ENCODE measurements around the gene KIF26B. TPM values are rescaled to one million over a fixed set of nuclear protein-coding genes. Genes with fewer than 3 reads are reported as not detected.
A peak's percentile ranks its signal among the peaks of the same experiment; 100 is the strongest.

Gene KIF26B
- total RNA-seq, 1 experiment from 2014 or later: 1.2 TPM

DNA sequence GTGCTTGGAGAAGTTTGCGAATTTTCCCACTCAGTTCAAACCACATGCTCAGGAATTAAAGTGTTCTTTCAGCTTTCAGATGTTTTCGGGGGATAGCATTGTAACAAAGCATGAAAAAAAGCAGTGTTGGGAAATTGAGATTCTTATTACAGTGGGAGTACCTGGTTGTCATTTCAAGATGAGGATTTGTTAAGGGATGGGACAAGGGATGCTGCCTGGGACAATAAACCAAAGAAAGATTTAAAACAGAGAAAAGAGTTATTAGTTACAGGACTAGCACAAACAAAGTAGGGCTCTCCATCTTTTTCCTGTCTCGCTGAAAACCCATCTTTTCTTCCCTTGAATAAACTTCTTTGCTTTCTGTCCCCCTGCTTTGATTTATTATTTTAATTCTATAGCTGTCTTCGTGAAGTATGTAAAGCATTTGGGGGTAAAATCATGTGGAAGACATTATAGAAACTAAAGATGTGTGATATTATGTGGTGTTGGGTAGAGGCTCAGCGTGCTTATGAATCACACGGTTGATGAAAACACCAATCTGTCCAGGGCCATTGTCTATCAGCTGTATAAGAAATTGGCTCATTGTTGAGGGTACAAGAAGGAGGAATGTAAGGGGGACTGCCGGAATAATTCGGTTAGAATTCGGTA lies 277.6 kb downstream of the KIF26B start:
- DNase-seq (ENCODE audit: low spot score) (no peak), ATAC-seq (no peak)
- POLR2A ChIA-PET: no interaction called here
- CTCF ChIA-PET: no interaction called here
- TF ChIP-seq ZNF121 (CRISPR knock-in tag; IDR thresholded peaks at IDR 0.05) (no peak), ATF1 (CRISPR knock-in tag; IDR thresholded peaks at IDR 0.05) (no peak), NR3C1 (CRISPR knock-in tag; conservative IDR thresholded peaks at IDR 0.05; ENCODE audit: low read depth) (no peak), GRHL2 (CRISPR knock-in tag; IDR thresholded peaks at IDR 0.05; ENCODE audit: insufficient replicate concordance, severe bottlenecking) (no peak)
- TF ChIP-seq, protein P1, sequence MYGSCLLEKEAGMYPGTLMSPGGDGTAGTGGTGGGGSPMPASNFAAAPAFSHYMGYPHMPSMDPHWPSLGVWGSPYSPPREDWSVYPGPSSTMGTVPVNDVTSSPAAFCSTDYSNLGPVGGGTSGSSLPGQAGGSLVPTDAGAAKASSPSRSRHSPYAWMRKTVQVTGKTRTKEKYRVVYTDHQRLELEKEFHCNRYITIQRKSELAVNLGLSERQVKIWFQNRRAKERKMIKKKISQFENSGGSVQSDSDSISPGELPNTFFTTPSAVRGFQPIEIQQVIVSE (CRISPR knock-in tag; IDR thresholded peaks at IDR 0.05; ENCODE audit: borderline replicate concordance): no peak
- Mint-ChIP-seq H3K27me3 (ENCODE audit: low read depth) (no peaks in the 10 kb centered on the region), H3K4me3 (no peak overlapping the region), H3K36me3 (no peaks in the 10 kb centered on the region), H3K4me1 (no peaks in the 10 kb centered on the region), H3K9me3 (peaks cover 10% of the 10 kb centered on the region; the same call in 1 of the 2 replicates), H3K27ac (no peak overlapping the region)

DNA sequence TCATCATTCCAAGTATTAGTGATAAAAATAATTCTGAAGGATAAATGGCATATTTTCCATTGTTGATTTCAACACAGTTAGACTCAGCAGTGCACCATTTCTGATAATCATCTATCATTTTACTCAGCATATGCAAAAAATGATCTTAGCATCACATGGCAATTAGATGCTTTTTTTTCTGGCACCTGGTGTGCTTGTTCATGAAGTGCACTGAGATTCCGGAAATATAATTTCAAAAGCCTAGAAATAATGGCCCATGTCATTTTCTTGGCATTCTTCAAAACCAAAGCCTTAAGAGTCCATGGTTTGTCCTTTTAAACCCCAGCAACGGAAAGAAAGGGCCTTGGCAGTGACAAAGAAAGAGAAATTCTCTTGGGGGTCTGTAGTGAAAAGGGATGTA lies 278.8 kb downstream of the KIF26B start:
- Mint-ChIP-seq H3K9me3 (peaks cover 10% of the 10 kb centered on the region; the same call in 1 of the 2 replicates), H3K36me3 (no peaks in the 10 kb centered on the region), H3K27ac (no peak overlapping the region), H3K4me3 (no peak overlapping the region), H3K27me3 (ENCODE audit: low read depth) (no peaks in the 10 kb centered on the region), H3K4me1 (no peaks in the 10 kb centered on the region)
- POLR2A ChIA-PET: no interaction called here
- TF ChIP-seq ZNF219 (CRISPR knock-in tag; IDR thresholded peaks at IDR 0.05; ENCODE audit: borderline replicate concordance): no peak
- no peak for TF ChIP-seq KAT7 (CRISPR knock-in tag; IDR thresholded peaks at IDR 0.05; ENCODE audit: borderline replicate concordance)
- TF ChIP-seq, protein P2, sequence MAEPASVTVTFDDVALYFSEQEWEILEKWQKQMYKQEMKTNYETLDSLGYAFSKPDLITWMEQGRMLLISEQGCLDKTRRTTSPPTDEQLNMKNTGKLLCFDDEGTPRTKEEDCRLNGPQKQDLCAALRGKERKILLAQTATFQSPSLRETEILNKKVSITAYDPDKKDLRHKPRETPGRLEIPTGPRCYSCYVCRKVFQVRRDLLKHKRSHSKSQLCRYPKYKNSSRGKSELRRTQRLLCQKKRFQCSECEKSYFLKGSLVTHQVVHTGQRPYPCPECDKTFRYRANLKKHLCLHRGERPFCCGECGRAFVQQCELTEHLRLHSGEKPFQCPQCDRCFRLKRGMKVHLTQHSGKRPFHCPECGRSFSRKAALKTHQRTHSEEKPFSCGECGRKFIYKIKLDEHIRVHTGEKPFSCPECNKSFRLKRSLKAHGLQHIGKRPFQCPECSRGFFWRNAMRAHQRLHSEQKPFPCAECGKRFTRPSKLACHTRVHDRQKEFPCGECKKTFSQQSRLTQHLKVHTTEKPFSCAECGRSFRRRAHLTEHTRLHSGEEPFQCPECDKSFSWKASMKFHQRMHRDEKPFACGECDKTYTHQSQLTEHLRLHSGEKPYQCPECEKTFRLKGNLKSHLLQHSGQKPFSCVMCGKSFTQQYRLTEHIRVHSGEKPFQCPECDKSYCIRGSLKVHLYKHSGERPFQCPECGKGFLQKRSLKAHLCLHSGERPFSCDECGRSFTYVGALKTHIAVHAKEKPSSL (CRISPR knock-in tag; conservative IDR thresholded peaks at IDR 0.05): no peak
- TF ChIP-seq EMX1 (CRISPR knock-in tag; IDR thresholded peaks at IDR 0.05): no peak
- TF ChIP-seq TEAD4 (CRISPR knock-in tag; IDR thresholded peaks at IDR 0.05): no peak
- TF ChIP-seq, protein P3, sequence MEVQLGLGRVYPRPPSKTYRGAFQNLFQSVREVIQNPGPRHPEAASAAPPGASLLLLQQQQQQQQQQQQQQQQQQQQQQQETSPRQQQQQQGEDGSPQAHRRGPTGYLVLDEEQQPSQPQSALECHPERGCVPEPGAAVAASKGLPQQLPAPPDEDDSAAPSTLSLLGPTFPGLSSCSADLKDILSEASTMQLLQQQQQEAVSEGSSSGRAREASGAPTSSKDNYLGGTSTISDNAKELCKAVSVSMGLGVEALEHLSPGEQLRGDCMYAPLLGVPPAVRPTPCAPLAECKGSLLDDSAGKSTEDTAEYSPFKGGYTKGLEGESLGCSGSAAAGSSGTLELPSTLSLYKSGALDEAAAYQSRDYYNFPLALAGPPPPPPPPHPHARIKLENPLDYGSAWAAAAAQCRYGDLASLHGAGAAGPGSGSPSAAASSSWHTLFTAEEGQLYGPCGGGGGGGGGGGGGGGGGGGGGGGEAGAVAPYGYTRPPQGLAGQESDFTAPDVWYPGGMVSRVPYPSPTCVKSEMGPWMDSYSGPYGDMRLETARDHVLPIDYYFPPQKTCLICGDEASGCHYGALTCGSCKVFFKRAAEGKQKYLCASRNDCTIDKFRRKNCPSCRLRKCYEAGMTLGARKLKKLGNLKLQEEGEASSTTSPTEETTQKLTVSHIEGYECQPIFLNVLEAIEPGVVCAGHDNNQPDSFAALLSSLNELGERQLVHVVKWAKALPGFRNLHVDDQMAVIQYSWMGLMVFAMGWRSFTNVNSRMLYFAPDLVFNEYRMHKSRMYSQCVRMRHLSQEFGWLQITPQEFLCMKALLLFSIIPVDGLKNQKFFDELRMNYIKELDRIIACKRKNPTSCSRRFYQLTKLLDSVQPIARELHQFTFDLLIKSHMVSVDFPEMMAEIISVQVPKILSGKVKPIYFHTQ (CRISPR knock-in tag; IDR thresholded peaks at IDR 0.05): no peak
- CTCF ChIA-PET: interaction anchor here (0.6 to 1.0 kb wide), 4 partner anchors 8 to 281 kb away, joined by 3 to 5 read pairs (median 4); no protein-coding TSS in a partner anchor
- no peak for DNase-seq (ENCODE audit: low spot score)
- no peak for ATAC-seq

DNA sequence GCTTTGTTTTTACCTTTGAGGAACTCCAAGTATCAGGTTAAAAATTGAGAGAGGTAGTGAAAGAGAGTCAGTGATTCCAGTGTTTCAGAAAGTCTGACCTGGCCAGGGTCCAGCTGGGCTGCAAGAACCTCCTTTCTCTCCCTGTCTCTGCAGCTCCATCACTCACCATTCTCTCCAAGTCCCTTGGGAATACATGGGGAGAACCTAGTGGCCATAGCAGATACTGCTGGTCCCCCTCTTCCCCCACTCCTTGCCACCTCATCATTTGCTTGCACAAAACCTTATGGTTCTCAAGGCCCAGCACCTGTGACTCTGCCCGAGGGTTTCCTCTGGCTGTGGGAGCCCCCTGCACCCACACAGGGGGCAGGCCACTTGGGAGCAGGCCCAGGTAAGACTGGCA lies 279.5 kb downstream of the KIF26B start:
- POLR2A ChIA-PET: no interaction called here
- H3K9me3 Mint-ChIP-seq: peaks cover 10% of the 10 kb centered on the region; the same call in 1 of the 2 replicates
- no peaks in the 10 kb centered on the region for H3K36me3 Mint-ChIP-seq
- H3K4me1 Mint-ChIP-seq: no peaks in the 10 kb centered on the region
- ATAC-seq (peak; percentile 85), DNase-seq (ENCODE audit: low spot score) (no peak)
- no peaks in the 10 kb centered on the region for H3K27me3 Mint-ChIP-seq (ENCODE audit: low read depth)
- TF ChIP-seq ZNF423 (CRISPR knock-in tag; IDR thresholded peaks at IDR 0.05) (no peak), ATF1 (CRISPR knock-in tag; IDR thresholded peaks at IDR 0.05) (no peak), ZNF263 (CRISPR knock-in tag; IDR thresholded peaks at IDR 0.05; ENCODE audit: low read depth) (no peak), CREB1 (CRISPR knock-in tag; IDR thresholded peaks at IDR 0.05) (no peak), JAZF1 (CRISPR knock-in tag; IDR thresholded peaks at IDR 0.05) (no peak), ELF4 (CRISPR knock-in tag; IDR thresholded peaks at IDR 0.05; ENCODE audit: low read depth) (no peak)
- no peak overlapping the region for H3K27ac Mint-ChIP-seq
- no peak overlapping the region for H3K4me3 Mint-ChIP-seq
- CTCF ChIA-PET: interaction anchor here (0.6 to 1.0 kb wide), 4 partner anchors 9 to 281 kb away, joined by 3 to 5 read pairs (median 4); no protein-coding TSS in a partner anchor
